HepG2 (cell line): Measurements from ENCODE around the gene SCARF1. TPM values are rescaled to one million over a fixed set of nuclear protein-coding genes. Genes with fewer than 3 reads are reported as not detected.

Experiments used
- ELF1 ChIP-seq: sonication (generic); formaldehyde crosslinking; IDR thresholded peaks from 2 replicates; pipeline ENCODE4 v1.4.0; 2020; ENCODE audit warnings: missing genetic modification reagents
- ESRRA ChIP-seq: sonication (generic); formaldehyde crosslinking; IDR thresholded peaks from 2 replicates; pipeline ENCODE4 v1.5.1; 2020; ENCODE audit warnings: mild to moderate bottlenecking, low read depth, missing genetic modification reagents
- ETV5 ChIP-seq: IDR thresholded peaks from 2 replicates; pipeline ENCODE4 v1.6.1; 2018; ENCODE audit warnings: missing biosample characterization, missing genetic modification reagents, inconsistent platforms, borderline replicate concordance
- FOXK1 ChIP-seq: sonication (generic); formaldehyde crosslinking; IDR thresholded peaks from 2 replicates; pipeline ENCODE4 v1.4.0; 2020; ENCODE audit warnings: low read depth, missing genetic modification reagents, borderline replicate concordance
- GTF3A ChIP-seq: sonication (generic); formaldehyde crosslinking; conservative IDR thresholded peaks from 2 replicates; pipeline ENCODE4 v1.4.0; 2020; ENCODE audit warnings: mild to moderate bottlenecking, missing genetic modification reagents
- HNF4A ChIP-seq: sonication (generic); formaldehyde crosslinking; IDR thresholded peaks from 2 replicates; pipeline ENCODE4 v1.4.0; 2020; ENCODE audit warnings: missing genetic modification reagents
- MAZ ChIP-seq, 2 experiments: sonication (generic) in 1 of 2; formaldehyde crosslinking in 1 of 2; IDR thresholded peaks; 2 replicates each; pipeline versions ENCODE4 v1.5.0 to v1.6.1; 2012 to 2020; ENCODE audit warnings: low read depth in 2 of 2, mild to moderate bottlenecking in 2 of 2, borderline replicate concordance in 1 of 2, improper control_type of control experiment in 1 of 2, low read length in 1 of 2, missing genetic modification reagents in 1 of 2, moderate library complexity in 1 of 2
- MED1 ChIP-seq: sonication (generic); formaldehyde crosslinking; IDR thresholded peaks from 2 replicates; pipeline ENCODE4 v1.4.0; 2020; ENCODE audit warnings: missing genetic modification reagents
- MED13 ChIP-seq: sonication (generic); formaldehyde crosslinking; IDR thresholded peaks from 2 replicates; pipeline ENCODE4 v1.5.0; 2020; ENCODE audit warnings: missing genetic modification reagents
- MIER3 ChIP-seq: IDR thresholded peaks from 2 replicates; pipeline ENCODE4 v1.6.1; 2016; ENCODE audit warnings: missing compliant biosample characterization, borderline replicate concordance
- MTF1 ChIP-seq: sonication (generic); formaldehyde crosslinking; IDR thresholded peaks from 2 replicates; pipeline ENCODE4 v1.5.0; 2020; ENCODE audit warnings: missing genetic modification reagents
- PLRG1 ChIP-seq: fragments of 450-650 bp; conservative IDR thresholded peaks from 2 replicates; pipeline ENCODE4 v1.6.1; 2016
- RNF2 ChIP-seq: fragments of 450-650 bp; conservative IDR thresholded peaks from 2 replicates; pipeline ENCODE4 v1.6.1; 2016; ENCODE audit warnings: low read depth
- SIN3A ChIP-seq: IDR thresholded peaks from 2 replicates; pipeline ENCODE4 v1.6.1; 2011; ENCODE audit warnings: low read depth, mild to moderate bottlenecking, control low read depth, low read length, borderline replicate concordance
- SP140L ChIP-seq: sonication (generic); formaldehyde crosslinking; IDR thresholded peaks from 2 replicates; pipeline ENCODE4 v1.4.0; 2020; ENCODE audit warnings: missing genetic modification reagents, borderline replicate concordance
- STAT5B ChIP-seq: sonication (generic); formaldehyde crosslinking; IDR thresholded peaks from 2 replicates; pipeline ENCODE4 v1.4.0; 2020; ENCODE audit warnings: missing genetic modification reagents
- TP53 ChIP-seq: sonication (generic); formaldehyde crosslinking; conservative IDR thresholded peaks from 2 replicates; pipeline ENCODE4 v1.4.0; 2020; ENCODE audit warnings: missing genetic modification reagents
- ZFX ChIP-seq: sonication (generic); formaldehyde crosslinking; IDR thresholded peaks from 2 replicates; pipeline ENCODE4 v1.4.0; 2020; ENCODE audit warnings: mild to moderate bottlenecking, low read depth, missing genetic modification reagents, moderate library complexity
- ZNF34 ChIP-seq: sonication (generic); formaldehyde crosslinking; IDR thresholded peaks from 2 replicates; pipeline ENCODE4 v1.4.0; 2020; ENCODE audit warnings: mild to moderate bottlenecking, missing genetic modification reagents, borderline replicate concordance
- ZNF501 ChIP-seq: sonication (generic); formaldehyde crosslinking; IDR thresholded peaks from 2 replicates; pipeline ENCODE4 v1.5.1; 2020; ENCODE audit warnings: mild to moderate bottlenecking, moderate library complexity, missing genetic modification reagents
- ZNF510 ChIP-seq: sonication (generic); formaldehyde crosslinking; IDR thresholded peaks from 2 replicates; pipeline ENCODE4 v1.4.0; 2020; ENCODE audit warnings: low read depth, mild to moderate bottlenecking, missing genetic modification reagents
- ZNF546 ChIP-seq: sonication (generic); formaldehyde crosslinking; conservative IDR thresholded peaks from 2 replicates; pipeline ENCODE4 v1.8.1; 2023; ENCODE audit warnings: mild to moderate bottlenecking, missing genetic modification reagents
- ZNF749 ChIP-seq: sonication (generic); formaldehyde crosslinking; IDR thresholded peaks from 2 replicates; pipeline ENCODE4 v1.8.0; 2022; ENCODE audit warnings: mild to moderate bottlenecking, missing genetic modification reagents, moderate library complexity, borderline replicate concordance
- ZNF761 ChIP-seq: sonication (generic); formaldehyde crosslinking; conservative IDR thresholded peaks from 2 replicates; pipeline ENCODE4 v1.4.0; 2020; ENCODE audit warnings: mild to moderate bottlenecking, missing genetic modification reagents
- ZNF878 ChIP-seq: sonication (generic); formaldehyde crosslinking; IDR thresholded peaks from 2 replicates; pipeline ENCODE4 v1.8.1; 2023; ENCODE audit warnings: mild to moderate bottlenecking, missing genetic modification reagents, moderate library complexity
- polyA plus RNA-seq, 8 experiments: library from polyadenylated mRNA; depleted of rRNA in 3 of 8; stranded (reverse) in 7 of 8; unstranded in 1 of 8; fragments of >200 nt; fragmentation: Illumina TruSeq in 4 of 8; extraction: Trizol in 4 of 8; gene quantifications; 2 replicates each; pipeline versions ENCODE4 v1.2.1 to v1.2.3, GENCODE V29; 2011 to 2016; ENCODE audit warnings: low read depth in 4 of 8, missing spikeins in 1 of 8, mixed read lengths in 1 of 8; ENCODE audit not compliant: insufficient read depth in 1 of 8
- total RNA-seq, 5 experiments: library from RNA; depleted of rRNA; stranded (reverse); fragments of >200 nt; fragmentation: Illumina TruSeq; extraction: Trizol; gene quantifications; 2 replicates each; pipeline ENCODE4 v1.2.3, GENCODE V29; 2016; ENCODE audit warnings: low read depth in 1 of 5
- TF ChIP-seq, protein P1 (sequence below): sonication (generic); formaldehyde crosslinking; IDR thresholded peaks from 2 replicates; pipeline ENCODE4 v1.4.0; 2020; ENCODE audit warnings: mild to moderate bottlenecking, missing genetic modification reagents
- TF ChIP-seq, protein P2 (sequence below): sonication (generic); formaldehyde crosslinking; IDR thresholded peaks from 2 replicates; pipeline ENCODE4 v1.8.0; 2022; ENCODE audit warnings: missing genetic modification reagents, mild to moderate bottlenecking, moderate library complexity, borderline replicate concordance

SCARF1 gene
- total and polyA plus RNA-seq, 2 of the 13 experiments (the other 11 are each of a cell fraction or from before 2014, with no cell fraction given) = 0.24 to 0.71 TPM

DNA sequence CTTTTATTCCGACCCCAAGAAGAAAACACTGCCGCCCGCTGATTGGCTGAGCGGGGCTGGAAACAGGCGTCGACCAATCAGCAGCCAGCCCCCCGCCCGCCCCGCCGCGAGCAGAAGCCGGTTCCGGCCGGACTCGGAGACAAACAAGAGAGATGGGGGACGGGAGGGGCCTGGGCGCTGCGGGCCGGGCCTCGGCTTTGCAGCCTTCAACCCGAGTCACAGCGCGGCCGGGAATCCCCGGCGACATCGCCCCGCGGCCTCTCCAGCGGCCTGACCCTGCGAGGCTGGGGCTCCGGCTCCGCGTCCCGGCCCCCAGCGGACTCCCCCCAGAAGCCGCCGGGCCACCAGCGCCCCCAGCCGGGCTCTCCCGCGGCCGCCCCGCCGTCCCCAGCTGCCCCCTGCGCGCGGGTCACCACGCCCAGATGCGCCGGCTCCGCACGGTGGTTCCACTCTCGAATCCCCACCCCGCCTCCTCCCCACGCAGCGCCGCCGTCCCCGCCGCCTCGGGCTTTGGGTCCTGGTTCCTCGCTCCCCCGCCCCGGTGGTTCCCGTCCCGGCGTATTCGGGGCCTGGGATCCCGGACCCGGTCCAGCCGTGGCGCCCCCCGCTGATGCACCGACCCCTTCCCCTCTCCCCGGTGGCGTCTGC, 16.6 kb downstream of the SCARF1 start (continued):
- TF ChIP-seq, protein P1, sequence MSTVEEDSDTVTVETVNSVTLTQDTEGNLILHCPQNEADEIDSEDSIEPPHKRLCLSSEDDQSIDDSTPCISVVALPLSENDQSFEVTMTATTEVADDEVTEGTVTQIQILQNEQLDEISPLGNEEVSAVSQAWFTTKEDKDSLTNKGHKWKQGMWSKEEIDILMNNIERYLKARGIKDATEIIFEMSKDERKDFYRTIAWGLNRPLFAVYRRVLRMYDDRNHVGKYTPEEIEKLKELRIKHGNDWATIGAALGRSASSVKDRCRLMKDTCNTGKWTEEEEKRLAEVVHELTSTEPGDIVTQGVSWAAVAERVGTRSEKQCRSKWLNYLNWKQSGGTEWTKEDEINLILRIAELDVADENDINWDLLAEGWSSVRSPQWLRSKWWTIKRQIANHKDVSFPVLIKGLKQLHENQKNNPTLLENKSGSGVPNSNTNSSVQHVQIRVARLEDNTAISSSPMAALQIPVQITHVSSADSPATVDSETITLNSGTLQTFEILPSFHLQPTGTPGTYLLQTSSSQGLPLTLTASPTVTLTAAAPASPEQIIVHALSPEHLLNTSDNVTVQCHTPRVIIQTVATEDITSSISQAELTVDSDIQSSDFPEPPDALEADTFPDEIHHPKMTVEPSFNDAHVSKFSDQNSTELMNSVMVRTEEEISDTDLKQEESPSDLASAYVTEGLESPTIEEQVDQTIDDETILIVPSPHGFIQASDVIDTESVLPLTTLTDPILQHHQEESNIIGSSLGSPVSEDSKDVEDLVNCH = no peak
- TF ChIP-seq MTF1 = no peak
- TF ChIP-seq ZNF510 (CRISPR knock-in tag) = no peak; the same call in 1 of the 2 replicates
- no peak for TF ChIP-seq PLRG1
- TF ChIP-seq ZNF749 = no peak
- TF ChIP-seq, protein P2, sequence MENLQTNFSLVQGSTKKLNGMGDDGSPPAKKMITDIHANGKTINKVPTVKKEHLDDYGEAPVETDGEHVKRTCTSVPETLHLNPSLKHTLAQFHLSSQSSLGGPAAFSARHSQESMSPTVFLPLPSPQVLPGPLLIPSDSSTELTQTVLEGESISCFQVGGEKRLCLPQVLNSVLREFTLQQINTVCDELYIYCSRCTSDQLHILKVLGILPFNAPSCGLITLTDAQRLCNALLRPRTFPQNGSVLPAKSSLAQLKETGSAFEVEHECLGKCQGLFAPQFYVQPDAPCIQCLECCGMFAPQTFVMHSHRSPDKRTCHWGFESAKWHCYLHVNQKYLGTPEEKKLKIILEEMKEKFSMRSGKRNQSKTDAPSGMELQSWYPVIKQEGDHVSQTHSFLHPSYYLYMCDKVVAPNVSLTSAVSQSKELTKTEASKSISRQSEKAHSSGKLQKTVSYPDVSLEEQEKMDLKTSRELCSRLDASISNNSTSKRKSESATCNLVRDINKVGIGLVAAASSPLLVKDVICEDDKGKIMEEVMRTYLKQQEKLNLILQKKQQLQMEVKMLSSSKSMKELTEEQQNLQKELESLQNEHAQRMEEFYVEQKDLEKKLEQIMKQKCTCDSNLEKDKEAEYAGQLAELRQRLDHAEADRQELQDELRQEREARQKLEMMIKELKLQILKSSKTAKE (CRISPR knock-in tag) = no peak
- TF ChIP-seq ELF1 (CRISPR knock-in tag) = peak; percentile 39; the same call in 1 of the 2 replicates
- TF ChIP-seq TP53 (CRISPR knock-in tag) = no peak
- peak; percentile 40 for TF ChIP-seq FOXK1
- 0 out of 2 replicates have a peak, but pooled peaks have one; percentile 49 for TF ChIP-seq SIN3A
- 0 out of 2 replicates have a peak, but pooled peaks have one; percentile 5 for TF ChIP-seq ZNF878 (CRISPR knock-in tag)
- TF ChIP-seq GTF3A (CRISPR knock-in tag) = no peak
- TF ChIP-seq MIER3 (CRISPR knock-in tag) = no peak
- no peak for TF ChIP-seq ZNF761 (CRISPR knock-in tag)
- no peak for TF ChIP-seq MED13 (CRISPR knock-in tag)
- TF ChIP-seq ZNF501 (CRISPR knock-in tag) = peak; percentile 57
- 0 out of 2 replicates have a peak, but pooled peaks have one; percentile 16 for TF ChIP-seq MED1 (CRISPR knock-in tag)
- TF ChIP-seq STAT5B (CRISPR knock-in tag) = no peak
- peak; percentile 59 for TF ChIP-seq MAZ (IDR thresholded peaks at IDR 0.05; ENCODE audit: borderline replicate concordance, low read depth, low read length)
- TF ChIP-seq MAZ (CRISPR knock-in tag; IDR thresholded peaks at IDR 0.05; ENCODE audit: low read depth) = peak; percentile 48; the same call in 1 of the 2 replicates
- peak; percentile 87 for TF ChIP-seq ETV5 (CRISPR knock-in tag)
- 0 out of 2 replicates have a peak, but pooled peaks have one; percentile 23 for TF ChIP-seq ESRRA (CRISPR knock-in tag)
- peak; percentile 71 for TF ChIP-seq ZFX (CRISPR knock-in tag)
- TF ChIP-seq ZNF546 = 0 out of 2 replicates have a peak, but pooled peaks have one; percentile 8
- TF ChIP-seq ZNF34 (CRISPR knock-in tag) = no peak
- 0 out of 2 replicates have a peak, but pooled peaks have one; percentile 0 for TF ChIP-seq SP140L (CRISPR knock-in tag)
- no peak for TF ChIP-seq HNF4A (CRISPR knock-in tag)
- no peak for TF ChIP-seq RNF2
